ENCODE data around the gene SLC44A3.
A peak's percentile ranks its signal among the peaks of the same experiment; 100 is the strongest.

The SLC44A3 gene

DNA sequence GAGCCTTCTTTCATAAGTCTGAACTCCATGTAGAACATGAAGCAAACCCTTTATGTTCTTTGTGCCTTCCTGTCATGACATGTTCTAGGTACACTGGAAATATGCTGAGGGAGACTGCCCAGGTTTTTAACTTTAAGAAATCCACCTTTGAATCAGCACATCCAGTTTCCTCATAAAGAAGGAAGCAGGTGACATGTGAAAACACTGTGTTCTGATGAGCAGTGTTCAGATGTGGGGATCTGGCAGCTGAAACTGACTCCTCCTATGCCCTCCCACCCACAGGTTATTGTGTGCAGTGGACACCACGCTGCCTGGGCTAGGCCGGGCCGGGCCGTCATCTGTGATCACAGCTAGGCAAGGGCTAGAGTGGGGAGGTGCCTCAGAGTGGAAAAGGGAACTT is 55.6 kb downstream of the SLC44A3 start:
- no peak for DNase-seq

DNA sequence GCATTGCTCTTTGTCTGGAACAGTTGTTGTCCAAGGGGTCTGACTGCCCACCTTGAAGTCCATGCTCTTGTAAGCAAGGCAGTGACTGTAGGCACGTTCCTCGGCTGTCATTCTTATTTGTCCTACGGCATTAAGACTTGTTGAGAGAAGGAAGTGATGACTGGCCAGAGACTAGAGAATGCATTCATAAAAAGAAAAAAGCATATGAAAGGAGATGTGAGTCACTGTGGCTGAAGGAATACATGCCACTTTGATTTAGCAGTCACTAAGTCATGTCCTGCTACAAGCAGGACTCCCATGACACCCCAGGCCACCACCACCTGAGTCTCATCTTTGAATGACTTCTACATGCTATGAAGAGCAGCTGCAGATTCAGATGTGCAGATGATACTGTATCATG is 56.2 kb downstream of the SLC44A3 start:
- DNase-seq, result no peak

DNA sequence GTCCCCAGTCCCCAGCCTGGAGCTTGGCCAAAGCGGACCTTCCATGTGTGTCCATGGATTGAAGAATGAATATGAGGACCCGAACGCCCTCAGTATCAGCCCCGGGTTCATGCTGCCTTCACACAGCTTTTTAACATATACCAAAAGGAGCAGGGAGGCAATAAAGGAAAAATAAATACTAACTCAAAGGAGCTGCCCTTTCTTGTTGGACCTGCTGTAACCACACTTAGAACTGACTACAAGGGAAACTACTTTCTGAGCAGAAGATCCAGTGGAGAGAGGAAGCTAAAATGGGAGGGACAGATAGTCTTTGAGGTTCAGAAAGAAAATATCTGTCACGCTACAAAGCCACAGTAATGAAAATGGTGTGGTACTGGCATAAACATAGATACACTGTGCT is 58.2 kb downstream of the SLC44A3 start:
- DNase-seq, result no peak

DNA sequence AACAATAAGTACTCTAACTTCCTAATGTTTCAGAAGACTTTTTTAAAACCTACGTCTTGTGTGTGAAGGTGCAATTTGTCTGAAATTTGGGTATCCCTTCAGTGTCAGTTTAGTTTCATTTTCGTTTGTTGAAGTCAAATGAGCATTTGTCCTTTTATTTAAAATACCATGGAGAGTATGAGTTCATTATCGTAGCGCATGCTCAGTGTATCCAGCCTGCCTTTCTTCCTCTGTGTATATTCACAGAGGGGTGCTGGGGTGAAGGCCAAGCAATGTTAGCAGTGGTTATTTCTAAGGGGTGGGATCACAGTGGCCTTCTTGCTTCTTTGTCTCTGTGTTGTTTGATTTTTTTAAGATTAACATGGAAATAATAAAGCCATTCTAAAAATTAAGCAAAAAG is 63.5 kb downstream of the SLC44A3 start:
- DNase-seq, result peak in 1 of 2 donors; percentile 44

DNA sequence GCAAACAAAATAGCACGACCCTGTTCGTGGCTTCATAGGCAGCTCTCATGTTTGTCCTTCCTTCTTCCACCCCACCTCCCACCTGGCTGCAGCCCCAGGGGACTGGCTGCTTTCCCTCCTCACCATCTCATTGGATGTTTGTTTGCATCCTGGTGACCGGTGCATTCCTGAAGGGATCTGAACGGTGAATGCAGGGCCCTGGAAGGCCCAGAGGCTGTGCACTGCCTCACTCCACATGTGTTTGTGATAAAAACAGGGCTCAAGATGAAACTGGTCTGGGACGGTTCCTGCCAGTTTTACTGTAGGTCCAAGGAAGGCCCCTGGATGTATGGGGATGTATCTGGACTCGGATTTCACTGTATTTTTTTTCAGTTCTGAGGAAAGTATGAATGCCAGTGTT is 63.9 kb downstream of the SLC44A3 start:
- DNase-seq, result no peak

DNA sequence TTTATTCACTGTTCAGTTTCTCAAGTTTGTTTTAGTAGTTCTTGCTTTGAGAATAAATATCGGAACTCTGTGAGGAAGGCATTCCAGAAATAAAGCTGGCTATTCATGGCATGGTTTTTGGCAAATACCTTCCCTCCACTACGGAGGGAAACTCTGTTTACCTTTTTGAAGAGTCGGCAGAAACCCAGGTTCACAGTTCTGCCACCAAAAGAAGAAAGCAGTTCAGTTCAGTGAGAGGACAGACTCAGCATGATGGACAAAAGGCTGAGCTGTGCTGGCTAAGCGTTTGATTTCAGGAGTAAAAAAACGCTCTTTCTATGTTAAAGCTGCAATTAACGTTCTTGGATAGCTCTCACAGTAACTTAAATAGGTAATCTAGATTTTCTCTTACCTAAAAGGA is 64.3 kb downstream of the SLC44A3 start:
- no peak for DNase-seq

DNA sequence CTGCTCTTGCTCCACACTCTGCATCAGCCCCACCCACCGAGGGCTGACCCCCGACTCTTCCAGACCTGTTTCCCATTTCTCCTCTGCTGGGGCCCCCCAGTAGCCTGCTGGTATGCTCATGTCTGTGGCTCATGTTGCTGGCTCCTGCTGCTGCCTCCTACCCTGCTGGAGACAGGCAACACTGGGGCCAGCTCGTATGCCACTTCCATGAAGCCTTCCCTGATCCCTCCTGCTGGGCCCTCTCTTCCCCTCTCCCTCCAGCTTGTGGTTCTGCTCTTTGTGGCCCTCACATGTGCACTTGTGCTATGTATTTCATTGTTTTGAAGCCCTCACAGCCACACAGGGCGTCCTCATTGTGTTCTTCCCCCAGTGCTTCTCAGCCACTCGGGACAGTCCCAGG is 66.2 kb downstream of the SLC44A3 start:
- no peak for DNase-seq

DNA sequence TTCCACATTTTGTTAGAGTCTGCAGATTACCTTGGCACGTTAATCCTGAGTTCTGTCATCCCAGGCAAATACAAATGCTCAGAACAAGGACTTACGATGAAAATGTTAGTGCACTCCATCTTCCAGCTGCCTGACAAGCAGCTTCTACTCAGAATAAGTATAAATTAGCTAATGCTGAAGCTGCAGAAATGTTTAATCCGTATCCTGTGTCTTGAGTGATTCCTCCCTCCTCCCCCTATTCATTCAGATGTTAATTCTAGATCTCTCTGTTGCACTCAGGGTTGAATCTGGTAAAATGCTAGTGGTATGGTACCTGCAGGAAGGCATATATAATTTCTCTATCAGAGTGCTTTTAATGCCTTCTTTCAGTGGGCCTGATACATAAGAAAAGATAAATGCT is 66.9 kb downstream of the SLC44A3 start:
- DNase-seq, result no peak

DNA sequence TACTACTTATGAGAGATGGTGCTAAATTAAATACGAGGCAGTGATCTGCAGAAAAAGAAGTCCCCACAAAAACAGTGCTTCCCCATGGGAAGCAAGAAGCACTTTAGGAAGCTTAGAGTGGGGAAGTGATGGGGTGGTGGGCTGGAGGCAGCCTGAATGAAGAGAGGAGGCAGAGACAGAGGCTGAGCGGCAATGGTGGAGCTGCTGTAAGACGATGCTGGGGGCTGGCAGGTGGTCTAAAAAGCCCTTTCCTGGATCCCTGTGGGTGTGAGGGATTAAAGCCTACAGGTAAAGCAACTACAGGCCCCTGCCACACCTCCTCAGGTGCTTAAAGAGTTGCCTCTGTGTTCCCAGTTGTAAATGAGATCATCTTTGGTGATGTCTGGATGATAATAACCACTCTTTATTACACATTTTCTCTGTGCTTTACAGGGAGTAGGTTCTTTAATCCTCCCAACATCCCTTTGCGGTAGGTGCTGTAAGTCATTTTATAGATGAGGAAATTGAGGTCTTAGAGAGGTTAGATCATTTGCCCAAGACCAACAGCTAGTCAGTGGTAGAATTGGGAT is 67.5 kb downstream of the SLC44A3 start:
- DNase-seq, result no peak

DNA sequence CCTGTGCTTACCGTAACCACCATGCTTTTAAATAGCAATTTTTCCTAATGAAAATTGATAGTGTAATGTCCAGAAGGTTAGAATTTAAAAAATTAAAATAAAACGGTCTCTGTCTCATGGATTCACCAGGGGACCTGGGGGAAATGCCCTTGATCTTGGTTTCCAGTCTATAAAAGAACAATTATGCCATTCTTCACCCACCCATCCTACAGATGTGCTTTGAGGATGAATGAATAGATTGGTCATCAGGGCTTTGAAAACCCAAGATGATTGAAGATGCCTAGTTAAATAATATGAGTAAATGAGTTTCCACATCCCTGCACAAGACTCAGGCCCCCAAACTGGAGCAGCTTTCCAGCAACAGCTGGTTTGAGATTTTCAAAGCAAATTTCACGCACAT is 68.0 kb downstream of the SLC44A3 start:
- no peak for DNase-seq

DNA sequence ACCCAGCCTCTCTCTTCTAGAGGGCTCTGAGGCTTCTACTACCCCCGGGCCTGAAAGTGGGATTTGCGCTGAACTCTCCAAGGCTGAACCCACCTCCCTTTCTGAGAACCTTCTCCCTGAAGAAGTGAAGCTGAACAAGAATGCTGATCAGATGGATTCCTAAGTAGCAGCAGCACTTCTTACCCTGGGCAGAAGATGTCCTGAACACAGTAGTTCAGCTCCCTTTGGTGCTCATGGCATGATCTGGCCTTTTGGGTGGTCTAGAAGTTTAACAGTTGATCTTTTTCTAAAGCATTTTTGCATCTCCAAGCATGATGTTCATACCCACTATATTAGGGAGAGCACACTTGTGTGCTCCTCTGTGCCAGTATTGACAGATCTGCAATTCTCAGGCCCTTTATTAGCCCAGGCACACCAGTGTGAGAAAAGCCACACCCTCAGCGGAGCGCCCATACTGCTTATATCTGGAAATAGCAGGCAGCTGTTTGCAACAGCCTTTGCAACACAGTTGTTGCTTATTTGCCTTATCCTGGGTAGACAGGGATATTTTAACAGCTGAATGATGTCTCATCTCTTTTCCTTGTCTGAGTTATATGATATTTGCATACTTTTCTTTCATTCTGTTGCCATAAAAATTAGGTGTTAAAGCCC is 72.6 kb downstream of the SLC44A3 start:
- DNase-seq, result no peak

DNA sequence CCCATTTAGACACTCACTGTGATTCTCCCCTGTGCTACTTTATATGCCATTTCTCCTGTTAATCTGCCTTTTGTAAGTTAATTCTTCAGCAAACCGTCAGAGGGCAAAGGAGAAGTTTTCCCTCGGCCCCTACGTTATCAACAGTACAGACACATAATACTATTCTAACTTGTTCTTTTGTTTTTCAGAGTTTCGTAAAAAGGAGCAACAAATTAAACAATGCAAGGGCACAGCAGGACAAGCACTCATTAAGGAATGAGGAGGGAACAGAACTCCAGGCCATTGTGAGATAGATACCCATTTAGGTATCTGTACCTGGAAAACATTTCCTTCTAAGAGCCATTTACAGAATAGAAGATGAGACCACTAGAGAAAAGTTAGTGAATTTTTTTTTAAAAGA is 74.5 kb downstream of the SLC44A3 start:
- no peak for DNase-seq

DNA sequence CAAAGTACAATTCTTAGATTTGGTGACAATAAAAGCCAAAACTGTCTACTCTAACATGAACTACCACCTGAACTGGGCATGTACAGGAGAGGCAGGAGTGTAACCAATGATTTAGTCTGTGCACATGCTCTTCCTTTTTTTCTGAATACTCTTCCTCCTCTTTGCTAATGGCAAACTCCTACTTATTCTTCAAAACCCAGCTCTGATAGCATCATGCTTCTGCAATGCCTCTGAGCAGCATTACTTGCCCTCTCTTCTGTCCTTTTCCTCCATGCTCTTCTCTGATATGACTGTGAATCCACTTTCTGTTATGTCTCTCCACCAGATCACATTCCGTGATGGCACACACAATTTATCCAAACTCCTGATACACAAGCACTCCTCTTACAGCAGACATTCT is 75.4 kb downstream of the SLC44A3 start:
- DNase-seq, result no peak

DNA sequence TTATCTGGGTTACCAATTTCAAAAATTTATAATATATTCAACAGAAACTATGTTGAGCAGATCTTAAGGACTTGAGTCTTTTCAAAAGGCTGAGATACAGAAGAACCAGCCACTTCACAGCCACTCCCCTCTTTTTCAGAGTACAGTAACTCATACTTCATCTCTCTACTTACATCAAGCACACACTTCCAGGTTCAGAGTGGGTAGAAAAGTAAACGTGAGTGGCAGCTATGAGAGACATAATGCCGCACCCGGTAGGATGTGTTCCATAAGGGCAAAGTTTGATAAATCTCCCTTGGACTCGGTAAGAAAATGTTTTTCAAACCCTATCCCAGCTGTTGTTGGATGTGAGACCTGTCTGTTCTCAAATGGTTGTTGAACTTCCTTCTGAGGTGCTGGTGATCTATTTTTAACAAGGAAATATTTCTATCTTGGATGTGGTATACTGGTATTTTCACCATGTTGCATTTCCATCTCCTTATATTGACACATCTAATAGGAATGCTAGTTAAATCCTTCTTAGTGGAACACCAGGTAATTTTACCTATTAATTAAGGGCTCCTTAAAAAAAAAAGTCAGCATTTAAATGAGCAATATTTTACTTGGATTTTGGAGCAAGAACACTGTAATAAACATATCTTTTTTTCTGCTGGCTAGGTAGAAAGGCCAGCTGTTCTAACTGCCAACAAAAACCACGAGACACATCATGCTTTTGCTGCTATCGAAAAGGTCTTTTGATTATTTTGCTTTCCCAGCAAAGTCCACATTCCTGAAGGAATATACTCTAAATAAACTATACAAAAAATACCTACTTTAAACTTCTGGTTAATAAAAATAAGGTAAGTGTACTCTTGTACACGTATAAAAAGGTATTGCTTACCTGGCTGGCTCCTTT is 78.6 kb downstream of the SLC44A3 start:
- no peak for DNase-seq

DNA sequence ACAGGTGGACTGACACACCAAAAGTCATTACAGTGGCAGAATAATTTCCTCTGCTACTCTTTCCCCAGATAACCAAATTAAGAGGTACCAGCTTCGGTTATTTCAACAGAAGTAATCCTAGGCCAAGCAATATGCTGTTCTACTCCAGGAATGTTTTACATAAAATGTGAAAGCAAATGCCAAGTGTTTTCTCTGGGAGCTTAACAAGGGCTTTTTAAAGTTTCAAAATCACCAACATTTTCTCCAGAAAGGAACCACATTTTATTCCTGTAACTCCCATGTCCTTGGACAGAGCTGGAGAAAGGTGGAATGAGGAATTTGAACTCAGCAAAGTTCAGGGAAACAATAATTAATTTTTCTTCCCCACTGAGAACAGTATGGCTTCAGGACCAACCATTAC is 79.6 kb downstream of the SLC44A3 start:
- DNase-seq, result no peak

DNA sequence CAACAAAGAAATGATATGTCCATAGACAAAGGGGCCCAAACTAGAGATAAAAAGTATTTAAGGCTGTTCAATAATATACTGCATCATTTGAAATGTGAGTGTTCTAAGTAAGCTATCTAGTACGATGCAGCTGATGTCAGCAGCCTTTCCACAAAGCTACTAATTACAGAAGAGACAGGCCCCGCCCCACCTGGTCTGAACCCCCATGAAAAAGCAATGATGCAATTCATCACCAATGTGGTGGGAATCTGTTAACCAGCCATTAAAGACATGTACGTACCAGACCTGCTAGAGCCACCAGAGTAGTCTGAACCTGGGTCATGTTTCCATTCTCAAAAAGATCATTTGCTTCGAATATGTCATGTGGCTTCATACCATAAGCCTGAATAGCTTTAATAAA is 81.7 kb downstream of the SLC44A3 start:
- no peak for DNase-seq

DNA sequence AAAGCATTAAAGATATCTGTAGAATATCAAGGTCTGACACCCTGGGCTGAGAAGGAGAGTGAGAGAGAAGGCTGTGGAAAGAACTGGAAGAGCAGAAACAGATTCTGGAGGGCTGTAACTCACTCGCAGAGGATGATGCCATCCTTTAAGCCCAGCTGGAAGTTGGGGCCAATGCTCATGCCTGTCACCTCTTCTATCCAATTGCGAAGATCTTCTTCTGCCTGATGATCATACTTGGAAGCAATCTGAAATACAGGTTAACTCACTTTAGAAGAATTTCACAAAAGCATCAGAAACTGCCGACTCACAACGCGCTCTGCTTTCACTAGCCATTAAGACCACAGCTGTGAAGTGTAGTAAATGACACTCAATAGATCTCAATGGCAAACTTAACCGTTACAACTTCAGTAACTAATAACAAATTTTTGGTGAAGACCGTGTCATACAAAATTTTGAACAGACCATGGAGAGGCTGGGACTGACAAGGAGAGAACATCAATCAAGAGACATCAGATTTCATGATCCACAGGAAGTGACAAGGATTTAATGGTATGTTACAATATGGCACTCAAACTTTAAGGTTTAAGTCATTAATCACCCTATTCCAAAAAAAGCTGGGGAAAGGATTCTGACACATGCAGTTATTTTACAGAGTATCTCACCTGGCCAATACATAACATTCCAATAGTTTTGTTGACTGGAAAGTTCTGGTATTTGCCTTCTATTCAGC is 83.3 kb downstream of the SLC44A3 start:
- no peak for DNase-seq

DNA sequence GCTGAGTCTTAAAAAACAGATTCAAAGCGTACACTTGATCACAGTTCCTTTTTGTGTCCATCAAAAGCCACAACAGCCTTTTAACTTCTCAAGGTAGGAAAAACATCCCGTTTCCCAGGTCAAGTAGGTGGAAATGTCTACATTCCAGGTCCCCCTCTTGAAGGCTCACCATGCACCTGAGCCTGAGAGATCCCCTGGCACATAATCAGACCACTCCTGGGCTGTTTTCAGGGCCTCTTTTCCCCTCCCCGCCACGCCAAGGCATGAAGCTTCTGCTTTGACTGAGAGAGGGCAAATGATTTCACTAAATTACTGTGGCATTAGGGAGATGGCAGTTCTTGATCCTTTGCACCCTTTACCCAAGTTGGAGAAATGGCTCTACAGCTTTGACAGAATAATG is 85.0 kb downstream of the SLC44A3 start:
- DNase-seq, result no peak

DNA sequence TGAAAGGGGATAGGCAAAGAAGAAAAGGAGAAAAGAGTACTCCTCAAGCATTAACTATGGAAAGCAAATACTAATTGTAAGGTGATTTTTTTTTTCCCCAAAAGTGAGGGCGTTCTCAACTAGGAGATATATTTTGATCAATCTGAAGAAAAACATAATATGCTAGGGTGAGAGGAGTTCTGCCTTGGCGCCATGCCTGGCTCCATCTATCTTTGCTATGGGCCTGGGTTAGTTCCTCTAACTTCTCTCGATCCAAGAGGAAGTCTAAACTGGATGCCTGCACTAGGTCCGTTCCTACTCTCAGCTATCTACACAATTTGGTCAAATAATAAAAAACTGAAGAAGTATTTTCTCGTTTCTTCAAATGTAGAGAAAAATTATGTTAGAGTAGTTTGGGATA is 86.2 kb downstream of the SLC44A3 start:
- DNase-seq, result no peak

DNA sequence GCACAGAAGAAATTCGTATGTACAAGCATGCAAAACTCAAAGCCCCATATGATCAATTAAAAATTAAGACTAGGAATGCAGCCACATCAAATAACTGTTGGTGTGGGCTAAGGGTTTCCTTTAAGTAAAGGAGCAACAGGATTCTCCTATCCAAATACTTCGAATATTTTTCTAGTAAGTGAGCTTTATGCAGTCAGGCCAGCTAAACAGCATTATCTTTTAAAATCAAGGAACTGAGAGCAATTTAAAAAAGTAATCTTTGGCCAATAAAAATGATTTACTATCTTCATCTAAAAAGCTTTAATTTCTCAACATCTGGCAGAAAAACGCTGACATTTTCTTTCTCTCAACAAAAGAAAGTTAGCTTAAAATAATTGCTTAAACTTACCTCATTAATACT is 87.0 kb downstream of the SLC44A3 start:
- DNase-seq, result no peak

DNA sequence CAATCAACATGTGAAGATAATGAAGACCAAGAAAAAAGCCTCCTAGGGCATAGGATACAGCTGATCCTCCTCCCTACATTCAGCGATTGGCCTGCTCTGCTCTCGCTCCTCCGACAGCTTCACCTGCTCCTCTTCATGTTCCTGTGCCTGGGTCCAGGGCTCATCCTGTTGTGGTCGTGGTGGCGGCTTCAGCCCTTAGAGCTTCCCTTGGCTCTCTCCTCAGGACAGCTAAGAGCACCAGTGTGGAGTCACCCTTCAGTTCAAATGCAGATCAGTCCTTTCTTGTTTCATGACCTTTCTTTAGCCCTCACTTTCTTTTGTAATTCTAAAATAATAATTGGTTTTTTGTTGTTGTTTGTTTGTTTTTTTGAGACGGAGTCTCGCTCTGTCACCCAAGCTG is 88.0 kb downstream of the SLC44A3 start:
- no peak for DNase-seq

DNA sequence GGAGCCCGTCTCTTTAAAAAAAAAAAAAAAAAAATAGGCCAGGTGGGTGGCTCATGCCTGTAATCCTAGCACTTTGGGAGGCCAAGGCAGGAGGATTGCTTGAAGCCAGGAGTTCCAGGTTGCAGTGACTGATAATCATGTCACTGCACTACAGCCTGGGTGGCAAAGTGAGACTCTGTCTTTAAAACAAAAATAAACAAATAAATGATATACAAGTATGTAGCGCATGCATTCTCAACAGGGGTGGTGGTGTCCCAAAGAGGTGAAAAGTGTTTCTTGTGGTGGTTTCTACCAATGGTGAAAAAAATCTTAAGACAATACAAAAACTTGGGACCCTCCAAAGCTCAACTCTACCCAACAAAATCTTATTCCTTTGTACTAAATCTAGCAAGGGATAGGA is 88.8 kb downstream of the SLC44A3 start:
- no peak for DNase-seq

DNA sequence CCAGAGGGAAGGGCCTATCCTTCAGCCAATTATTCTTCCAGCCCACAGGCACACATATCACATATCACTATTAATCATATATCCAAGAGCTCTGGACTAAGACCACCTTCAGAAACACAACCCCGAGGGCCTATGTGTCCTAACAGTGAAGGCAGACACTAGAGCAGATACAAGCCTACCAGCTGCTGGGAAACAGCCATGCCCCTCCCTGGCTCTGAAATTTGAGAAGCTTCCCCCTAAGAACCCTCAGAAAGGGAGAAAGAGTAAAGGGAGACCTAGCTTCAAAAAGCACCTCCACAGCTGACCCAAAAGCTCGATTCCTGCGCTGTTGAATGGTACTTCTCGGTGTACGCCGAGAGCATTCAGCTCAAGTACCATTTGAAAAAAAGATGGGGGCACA is 89.3 kb downstream of the SLC44A3 start:
- no peak for DNase-seq
